Keratinocyte (primary cell): ENCODE data around the gene C2orf49.

Source experiments
- EZH2 ChIP-seq: IDR thresholded peaks from one replicate; pipeline ENCODE4 v1.6.1; 2012; ENCODE audit warnings: inconsistent platforms, mild to moderate bottlenecking, low read length, moderate library complexity
- TF ChIP-seq, protein P1 (sequence below), 3 experiments: IDR thresholded peaks in 1 of 3; conservative IDR thresholded peaks in 1 of 3; optimal IDR thresholded peaks in 1 of 3; 2 replicates in 2 of 3; 3 replicates in 1 of 3; pipeline versions ENCODE3 to v1.5.1; 2011; ENCODE audit warnings: low read length in 3 of 3, mild to moderate bottlenecking in 3 of 3, moderate library complexity in 2 of 3, control low read depth in 1 of 3, inconsistent platforms in 1 of 3; ENCODE audit not compliant: insufficient read depth in 2 of 3; ENCODE audit errors: extremely low read depth in 1 of 3

DNA sequence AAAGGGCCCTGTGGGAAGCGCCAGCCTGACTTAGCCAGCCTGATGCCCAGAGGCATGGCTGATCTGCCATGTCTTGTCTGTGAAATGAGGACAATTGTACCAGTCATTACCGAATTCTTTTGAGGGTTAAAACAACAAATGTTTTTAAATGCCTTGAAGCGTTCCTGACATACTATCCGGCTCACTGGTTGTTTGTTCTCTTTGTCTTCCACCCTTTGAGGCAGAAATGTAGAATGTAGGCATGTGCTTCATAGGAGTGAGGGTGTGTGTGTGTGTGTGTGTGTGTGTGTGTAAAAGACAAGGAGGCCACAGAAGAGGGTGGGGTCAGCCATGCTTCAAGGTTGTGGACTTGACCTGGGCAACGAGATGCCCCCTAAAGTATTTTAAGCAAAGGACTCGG lies 43.3 kb upstream of the C2orf49 start:
- TF ChIP-seq, protein P1, sequence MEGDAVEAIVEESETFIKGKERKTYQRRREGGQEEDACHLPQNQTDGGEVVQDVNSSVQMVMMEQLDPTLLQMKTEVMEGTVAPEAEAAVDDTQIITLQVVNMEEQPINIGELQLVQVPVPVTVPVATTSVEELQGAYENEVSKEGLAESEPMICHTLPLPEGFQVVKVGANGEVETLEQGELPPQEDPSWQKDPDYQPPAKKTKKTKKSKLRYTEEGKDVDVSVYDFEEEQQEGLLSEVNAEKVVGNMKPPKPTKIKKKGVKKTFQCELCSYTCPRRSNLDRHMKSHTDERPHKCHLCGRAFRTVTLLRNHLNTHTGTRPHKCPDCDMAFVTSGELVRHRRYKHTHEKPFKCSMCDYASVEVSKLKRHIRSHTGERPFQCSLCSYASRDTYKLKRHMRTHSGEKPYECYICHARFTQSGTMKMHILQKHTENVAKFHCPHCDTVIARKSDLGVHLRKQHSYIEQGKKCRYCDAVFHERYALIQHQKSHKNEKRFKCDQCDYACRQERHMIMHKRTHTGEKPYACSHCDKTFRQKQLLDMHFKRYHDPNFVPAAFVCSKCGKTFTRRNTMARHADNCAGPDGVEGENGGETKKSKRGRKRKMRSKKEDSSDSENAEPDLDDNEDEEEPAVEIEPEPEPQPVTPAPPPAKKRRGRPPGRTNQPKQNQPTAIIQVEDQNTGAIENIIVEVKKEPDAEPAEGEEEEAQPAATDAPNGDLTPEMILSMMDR (optimal IDR thresholded peaks at IDR 0.05 in 1 of 3, IDR thresholded peaks at IDR 0.05 in 1 of 3, conservative IDR thresholded peaks at IDR 0.05 in 1 of 3; ENCODE audit: extremely low read depth in 1 of 3, insufficient read depth in 2 of 3, low read length in 3 of 3), result no peak
- TF ChIP-seq EZH2, result no peak
